HG03354 (cell line): ENCODE measurements around the gene GDPD5.

Experiments
- ATAC-seq: cut with Tn5 transposase; IDR thresholded peaks from one replicate; pipeline ENCODE4 v1.9.1; 2021; ENCODE audit warnings: mild to moderate bottlenecking; ENCODE audit not compliant: unreplicated experiment, poor library complexity, severe bottlenecking

The GDPD5 gene

GRCh38 chr11:75538150-75538942 is 12.6 kb upstream of the GDPD5 start:
- no peak for ATAC-seq

- no peak for ATAC-seq
Observed at GRCh38 chr11:75537740-75538139, 12.0 kb upstream of the GDPD5 start.

GRCh38 chr11:75536786-75537641 is 11.3 kb upstream of the GDPD5 start:
- peak; percentile 92 for ATAC-seq

- ATAC-seq, result no peak
Observed at GRCh38 chr11:75535071-75535470, 9.3 kb upstream of the GDPD5 start.

GRCh38 chr11:75534259-75535069 is 8.7 kb upstream of the GDPD5 start:
- no peak for ATAC-seq

- ATAC-seq, result no peak
Observed at GRCh38 chr11:75533896-75534258, 8.1 kb upstream of the GDPD5 start.

GRCh38 chr11:75532200-75533048 is 6.7 kb upstream of the GDPD5 start:
- no peak for ATAC-seq

GRCh38 chr11:75531325-75531724 is 5.6 kb upstream of the GDPD5 start:
- no peak for ATAC-seq

- no peak for ATAC-seq
Observed at GRCh38 chr11:75530577-75530976, 4.8 kb upstream of the GDPD5 start.

GRCh38 chr11:75527938-75528735 is 2.4 kb upstream of the GDPD5 start:
- ATAC-seq, result no peak

- no peak for ATAC-seq
Observed at GRCh38 chr11:75527130-75527529, 1.4 kb upstream of the GDPD5 start.

GRCh38 chr11:75526192-75526541 is 426 bp upstream of the GDPD5 start:
- no peak for ATAC-seq

GRCh38 chr11:75524665-75525432 is 892 bp downstream of the GDPD5 start:
- ATAC-seq, result peak; percentile 14

GRCh38 chr11:75523811-75524664 is 1.7 kb downstream of the GDPD5 start:
- no peak for ATAC-seq

GRCh38 chr11:75523189-75523588 is 2.6 kb downstream of the GDPD5 start:
- no peak for ATAC-seq

- no peak for ATAC-seq
Observed at GRCh38 chr11:75522286-75523044, 3.3 kb downstream of the GDPD5 start.
